Measurements from ENCODE around the gene WDFY4.

Gene WDFY4

DNA sequence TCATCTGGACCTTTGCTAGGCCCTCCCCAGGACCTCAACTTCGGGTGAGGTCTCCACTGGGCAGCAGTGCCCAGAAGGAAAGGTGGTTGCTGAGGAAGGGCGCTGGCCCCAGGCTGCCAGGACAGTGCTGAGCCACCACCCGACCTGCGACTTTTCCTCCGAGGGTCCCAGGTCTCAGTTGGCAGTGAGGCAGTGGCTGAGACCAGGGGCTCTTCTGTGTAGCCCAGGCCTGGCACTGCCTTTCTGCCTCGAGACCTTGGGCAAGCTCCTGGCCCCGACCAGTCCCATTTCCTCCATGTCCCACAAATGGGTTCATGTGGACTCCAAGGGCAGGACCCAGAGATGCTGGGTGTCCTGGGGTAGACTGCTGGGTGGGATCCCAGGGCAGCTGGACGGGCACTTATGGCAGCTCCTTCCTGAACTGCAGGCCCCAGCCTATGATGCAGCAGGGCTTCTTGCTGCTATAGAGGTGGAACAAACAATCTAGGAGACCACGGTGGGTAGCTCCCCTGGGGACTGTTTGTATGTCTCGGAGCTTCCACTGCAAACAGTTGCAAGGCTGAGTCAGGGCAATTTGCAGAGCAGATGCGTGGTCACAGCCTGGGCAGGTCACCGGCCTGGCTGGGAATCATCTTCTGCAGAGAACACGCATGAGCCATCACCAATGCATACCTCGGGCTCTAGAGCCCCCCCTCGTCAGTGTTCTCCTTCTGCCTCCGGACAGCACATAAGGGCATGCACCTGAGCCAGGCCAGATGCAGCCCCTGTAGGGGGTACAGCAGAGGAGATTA lies 272.9 kb downstream of the WDFY4 start:
- TF ChIP-seq TAF1 (IDR thresholded peaks at IDR 0.05; ENCODE audit: low read depth, low read length) (no peak), POU2F2 (IDR thresholded peaks at IDR 0.05; ENCODE audit: low read depth, low read length) (no peak), POLR2AphosphoS5 (IDR thresholded peaks at IDR 0.05; ENCODE audit: low read depth, low read length) (no peak), POLR2A (IDR thresholded peaks at IDR 0.05; ENCODE audit: low read depth, low read length) (no peak), SPI1 (IDR thresholded peaks at IDR 0.05; ENCODE audit: low read depth, low read length) (no peak), PAX5 (IDR thresholded peaks at IDR 0.05; ENCODE audit: insufficient read depth, low read length, severe bottlenecking) (no peak)
- no peak for DNase-seq (ENCODE audit: insufficient read length, low spot score)
- FAIRE-seq: no peak

DNA sequence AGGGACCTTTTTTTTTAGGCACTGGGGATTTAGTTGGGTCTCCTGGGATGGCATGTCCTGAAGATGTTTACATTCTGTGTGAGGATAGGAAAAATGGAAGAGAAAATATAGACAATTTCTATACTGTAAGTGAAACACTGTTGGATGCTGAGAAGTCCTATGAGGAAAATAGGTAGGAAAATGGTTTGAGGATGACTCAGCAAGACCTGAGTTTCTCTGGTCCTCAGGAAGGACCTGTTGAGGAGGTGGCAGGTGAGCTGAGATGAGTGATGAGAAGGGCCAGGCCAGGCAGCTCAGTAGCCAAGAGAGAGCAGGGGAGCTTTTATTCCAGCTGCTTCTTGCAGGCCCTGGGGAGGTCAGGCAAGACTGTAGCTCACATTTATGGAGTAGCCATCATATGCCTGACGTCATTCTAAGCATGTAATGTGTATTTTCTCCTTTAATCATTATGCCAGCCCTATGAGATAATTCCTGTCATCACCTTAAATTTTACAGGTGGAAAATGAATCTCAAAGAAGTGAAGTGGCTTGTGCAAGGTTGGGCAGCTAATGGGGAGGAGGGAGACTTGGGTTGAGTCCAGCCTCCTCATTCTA lies 274.0 kb downstream of the WDFY4 start:
- no peak for TF ChIP-seq PAX5 (IDR thresholded peaks at IDR 0.05; ENCODE audit: insufficient read depth, low read length, severe bottlenecking)
- TF ChIP-seq POLR2AphosphoS5 (IDR thresholded peaks at IDR 0.05; ENCODE audit: low read depth, low read length): no peak
- no peak for TF ChIP-seq TAF1 (IDR thresholded peaks at IDR 0.05; ENCODE audit: low read depth, low read length)
- TF ChIP-seq SPI1 (IDR thresholded peaks at IDR 0.05; ENCODE audit: low read depth, low read length): no peak
- DNase-seq (ENCODE audit: insufficient read length, low spot score): no peak
- no peak for FAIRE-seq

DNA sequence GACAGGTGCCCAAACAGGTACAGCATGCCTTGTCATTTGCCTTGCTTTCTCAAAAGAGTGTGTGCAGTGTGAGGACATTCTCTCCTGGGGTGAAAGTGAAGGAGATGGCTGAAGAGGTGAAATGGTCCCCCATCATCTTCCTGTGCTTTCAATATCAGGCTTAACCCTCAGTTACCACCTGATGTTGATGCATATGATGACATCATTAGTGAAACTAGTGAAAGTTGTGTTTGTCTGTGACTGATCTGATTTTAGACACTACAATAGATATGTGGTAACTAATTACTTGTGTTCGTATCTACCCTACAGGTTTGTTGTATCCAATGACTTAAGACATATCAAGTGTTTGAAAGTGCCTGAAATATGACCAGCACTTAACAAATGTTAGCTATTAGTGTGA lies 279.4 kb downstream of the WDFY4 start:
- TF ChIP-seq TAF1 (IDR thresholded peaks at IDR 0.05; ENCODE audit: low read depth, low read length): no peak
- no peak for TF ChIP-seq SPI1 (IDR thresholded peaks at IDR 0.05; ENCODE audit: low read depth, low read length)
- no peak for TF ChIP-seq POLR2AphosphoS5 (IDR thresholded peaks at IDR 0.05; ENCODE audit: low read depth, low read length)
- no peak for TF ChIP-seq PAX5 (IDR thresholded peaks at IDR 0.05; ENCODE audit: insufficient read depth, low read length, severe bottlenecking)
- no peak for TF ChIP-seq POLR2A (IDR thresholded peaks at IDR 0.05; ENCODE audit: low read depth, low read length)
- no peak for TF ChIP-seq POU2F2 (IDR thresholded peaks at IDR 0.05; ENCODE audit: low read depth, low read length)
- FAIRE-seq (no peak), DNase-seq (ENCODE audit: insufficient read length, low spot score) (no peak)

DNA sequence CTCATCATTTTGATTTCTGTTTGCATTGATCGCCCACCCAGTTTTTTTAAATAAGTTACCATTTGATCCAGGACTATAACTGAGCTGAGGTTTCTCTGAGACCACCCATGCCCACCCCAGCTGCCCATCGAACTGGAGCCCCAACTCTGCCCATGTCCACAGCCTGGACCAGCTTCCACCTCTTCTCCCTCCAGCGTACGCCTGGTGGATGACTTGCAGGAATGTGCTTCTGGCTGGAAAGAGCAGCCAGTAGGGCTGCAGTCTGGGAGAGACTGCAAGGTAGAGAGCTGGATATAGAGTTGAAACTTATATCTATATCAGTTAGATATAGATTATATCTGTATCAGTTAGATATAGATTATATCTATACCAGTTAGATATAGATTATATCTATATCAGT lies 280.8 kb downstream of the WDFY4 start:
- DNase-seq (ENCODE audit: insufficient read length, low spot score) (no peak), FAIRE-seq (no peak)
- TF ChIP-seq POLR2A (IDR thresholded peaks at IDR 0.05; ENCODE audit: low read depth, low read length): no peak
- TF ChIP-seq POLR2AphosphoS5 (IDR thresholded peaks at IDR 0.05; ENCODE audit: low read depth, low read length): no peak
- no peak for TF ChIP-seq SPI1 (IDR thresholded peaks at IDR 0.05; ENCODE audit: low read depth, low read length)
- TF ChIP-seq PAX5 (IDR thresholded peaks at IDR 0.05; ENCODE audit: insufficient read depth, low read length, severe bottlenecking): no peak
- no peak for TF ChIP-seq TAF1 (IDR thresholded peaks at IDR 0.05; ENCODE audit: low read depth, low read length)
- no peak for TF ChIP-seq POU2F2 (IDR thresholded peaks at IDR 0.05; ENCODE audit: low read depth, low read length)

DNA sequence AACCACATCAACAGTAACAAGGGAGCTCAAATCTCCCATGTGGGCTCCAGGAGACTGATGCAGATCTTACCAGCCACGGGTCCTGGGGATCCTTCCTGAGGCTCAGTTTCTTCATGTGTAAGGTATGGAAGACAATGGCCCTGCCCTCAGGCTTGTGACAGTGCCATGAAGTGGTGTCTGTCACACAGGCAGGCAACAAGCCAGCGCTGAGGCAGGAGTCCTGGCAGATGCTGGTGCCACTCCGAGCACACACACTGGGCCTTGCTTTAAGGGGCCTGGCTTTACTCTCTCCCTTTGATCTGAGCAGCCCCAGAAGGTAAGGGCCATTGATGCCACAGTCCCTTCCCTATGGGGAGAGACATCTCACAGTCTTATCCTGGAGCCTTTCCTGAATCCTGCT lies 283.4 kb downstream of the WDFY4 start:
- DNase-seq (ENCODE audit: insufficient read length, low spot score) (no peak), FAIRE-seq (no peak)
- TF ChIP-seq POLR2A (IDR thresholded peaks at IDR 0.05; ENCODE audit: low read depth, low read length) (no peak), PAX5 (IDR thresholded peaks at IDR 0.05; ENCODE audit: insufficient read depth, low read length, severe bottlenecking) (no peak), SPI1 (IDR thresholded peaks at IDR 0.05; ENCODE audit: low read depth, low read length) (no peak), POLR2AphosphoS5 (IDR thresholded peaks at IDR 0.05; ENCODE audit: low read depth, low read length) (no peak), TAF1 (IDR thresholded peaks at IDR 0.05; ENCODE audit: low read depth, low read length) (no peak), POU2F2 (IDR thresholded peaks at IDR 0.05; ENCODE audit: low read depth, low read length) (no peak)

DNA sequence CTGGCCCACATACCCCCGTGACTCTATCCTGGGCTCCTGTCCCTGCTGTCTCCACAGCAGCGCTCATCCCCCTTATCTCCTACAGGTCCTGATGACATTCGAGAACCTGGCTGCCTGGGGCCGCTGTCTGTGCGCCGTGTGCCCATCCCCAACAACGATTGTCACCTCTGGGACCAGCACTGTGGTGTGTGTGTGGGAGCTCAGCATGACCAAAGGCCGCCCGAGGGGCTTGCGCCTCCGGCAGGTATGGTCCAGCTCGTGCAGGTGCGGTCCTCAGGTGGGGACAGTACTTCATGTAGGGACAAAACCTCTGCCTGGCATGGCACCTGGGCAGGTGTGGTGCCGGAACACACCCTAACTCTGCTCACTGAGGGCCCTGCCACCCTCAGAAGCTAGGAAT lies 285.4 kb downstream of the WDFY4 start:
- no peak for DNase-seq (ENCODE audit: insufficient read length, low spot score)
- no peak for TF ChIP-seq POU2F2 (IDR thresholded peaks at IDR 0.05; ENCODE audit: low read depth, low read length)
- no peak for TF ChIP-seq POLR2A (IDR thresholded peaks at IDR 0.05; ENCODE audit: low read depth, low read length)
- TF ChIP-seq POLR2AphosphoS5 (IDR thresholded peaks at IDR 0.05; ENCODE audit: low read depth, low read length): no peak
- no peak for TF ChIP-seq PAX5 (IDR thresholded peaks at IDR 0.05; ENCODE audit: insufficient read depth, low read length, severe bottlenecking)
- TF ChIP-seq SPI1 (IDR thresholded peaks at IDR 0.05; ENCODE audit: low read depth, low read length): no peak
- no peak for FAIRE-seq

DNA sequence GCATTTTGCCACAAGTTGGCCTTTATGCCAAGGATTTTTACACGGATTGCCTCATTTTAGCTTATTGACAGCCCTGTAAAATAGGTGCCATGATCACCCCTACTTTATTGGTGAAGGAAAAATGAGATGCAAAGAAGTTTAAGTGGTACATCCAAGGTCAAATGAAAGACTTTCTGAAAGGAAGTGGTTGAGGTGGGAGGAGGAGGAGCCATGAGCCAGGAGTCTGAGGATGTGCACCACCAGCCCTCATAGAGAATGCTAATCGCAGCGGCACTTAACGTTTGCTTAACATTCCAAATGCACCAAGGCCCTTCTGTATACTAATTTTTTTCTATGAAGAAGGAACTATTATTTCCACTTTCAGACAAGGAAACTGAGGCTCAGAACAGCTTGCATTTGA lies 286.0 kb downstream of the WDFY4 start:
- no peak for TF ChIP-seq POLR2A (IDR thresholded peaks at IDR 0.05; ENCODE audit: low read depth, low read length)
- no peak for TF ChIP-seq POLR2AphosphoS5 (IDR thresholded peaks at IDR 0.05; ENCODE audit: low read depth, low read length)
- TF ChIP-seq SPI1 (IDR thresholded peaks at IDR 0.05; ENCODE audit: low read depth, low read length): no peak
- TF ChIP-seq POU2F2 (IDR thresholded peaks at IDR 0.05; ENCODE audit: low read depth, low read length): no peak
- TF ChIP-seq TAF1 (IDR thresholded peaks at IDR 0.05; ENCODE audit: low read depth, low read length): no peak
- TF ChIP-seq PAX5 (IDR thresholded peaks at IDR 0.05; ENCODE audit: insufficient read depth, low read length, severe bottlenecking): no peak
- no peak for DNase-seq (ENCODE audit: insufficient read length, low spot score)
- no peak for FAIRE-seq

DNA sequence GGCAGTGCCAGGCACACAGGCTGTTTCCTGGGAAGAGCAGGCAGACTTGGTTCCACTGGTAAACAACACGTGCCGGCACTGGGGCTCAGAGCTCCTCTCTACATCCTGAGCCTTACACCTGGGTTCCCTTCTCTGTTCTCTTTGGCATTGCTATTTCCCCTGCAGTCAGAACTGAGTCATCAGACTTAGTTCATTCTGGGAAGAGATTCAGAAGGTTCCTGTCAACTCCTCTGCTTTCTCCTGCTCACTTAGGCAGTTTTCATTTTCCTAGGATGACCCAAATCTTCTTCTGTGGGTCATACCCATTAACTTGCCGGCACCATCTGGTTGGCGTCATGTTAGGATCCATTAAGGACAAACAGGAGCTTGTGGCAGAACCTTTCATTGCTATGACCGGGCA lies 288.4 kb downstream of the WDFY4 start:
- FAIRE-seq (no peak), DNase-seq (ENCODE audit: insufficient read length, low spot score) (no peak)
- TF ChIP-seq POLR2AphosphoS5 (IDR thresholded peaks at IDR 0.05; ENCODE audit: low read depth, low read length) (no peak), POU2F2 (IDR thresholded peaks at IDR 0.05; ENCODE audit: low read depth, low read length) (no peak), PAX5 (IDR thresholded peaks at IDR 0.05; ENCODE audit: insufficient read depth, low read length, severe bottlenecking) (no peak), POLR2A (IDR thresholded peaks at IDR 0.05; ENCODE audit: low read depth, low read length) (no peak), TAF1 (IDR thresholded peaks at IDR 0.05; ENCODE audit: low read depth, low read length) (no peak), SPI1 (IDR thresholded peaks at IDR 0.05; ENCODE audit: low read depth, low read length) (no peak)

DNA sequence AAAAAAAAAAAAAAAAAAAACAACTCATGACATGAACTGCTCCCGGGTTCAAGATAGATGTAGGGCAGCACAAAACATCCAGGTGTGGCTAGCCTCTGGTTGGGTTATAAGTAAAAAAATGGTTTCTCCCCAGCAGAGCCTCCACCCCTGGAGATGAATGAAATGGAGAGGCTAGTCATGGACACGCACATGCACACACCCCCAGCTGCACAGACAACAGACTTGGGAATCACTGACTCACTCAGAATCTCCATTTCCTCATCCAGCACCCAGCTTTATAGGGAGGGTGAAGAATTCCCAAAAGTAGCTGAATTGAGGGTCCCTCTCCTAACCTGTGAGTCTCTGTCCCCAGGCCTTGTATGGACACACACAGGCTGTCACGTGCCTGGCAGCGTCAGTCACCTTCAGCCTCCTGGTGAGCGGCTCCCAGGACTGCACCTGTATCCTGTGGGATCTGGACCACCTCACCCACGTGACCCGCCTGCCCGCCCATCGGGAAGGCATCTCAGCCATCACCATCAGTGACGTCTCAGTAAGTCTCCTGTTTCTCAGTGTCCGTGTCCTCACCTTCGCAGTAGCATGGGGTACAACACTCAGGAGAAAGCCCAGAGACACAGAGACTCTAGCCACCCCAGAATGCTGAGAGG lies 290.0 kb downstream of the WDFY4 start:
- TF ChIP-seq PAX5 (IDR thresholded peaks at IDR 0.05; ENCODE audit: insufficient read depth, low read length, severe bottlenecking) (no peak), POLR2A (IDR thresholded peaks at IDR 0.05; ENCODE audit: low read depth, low read length) (no peak), POLR2AphosphoS5 (IDR thresholded peaks at IDR 0.05; ENCODE audit: low read depth, low read length) (no peak), SPI1 (IDR thresholded peaks at IDR 0.05; ENCODE audit: low read depth, low read length) (no peak), POU2F2 (IDR thresholded peaks at IDR 0.05; ENCODE audit: low read depth, low read length) (no peak), TAF1 (IDR thresholded peaks at IDR 0.05; ENCODE audit: low read depth, low read length) (no peak)
- DNase-seq (ENCODE audit: insufficient read length, low spot score) (no peak), FAIRE-seq (no peak)

Measured in GM12891 (cell line).